Measurements from ENCODE around the gene UNC45A.

GRCh38 chr15:90918034-90918788 is 16.9 kb upstream of the UNC45A start:
- TF ChIP-seq POLR2A (IDR thresholded peaks at IDR 0.05), result no peak
- no peak for TF ChIP-seq CTCF (IDR thresholded peaks at IDR 0.05)
